Erythroblast (primary cell): Measurements from ENCODE around the gene NEUROD2.

ENCODE experiments used
- GATA1 ChIP-seq: IDR thresholded peaks from 2 replicates; pipeline ENCODE4 v1.6.1; 2011; ENCODE audit warnings: low read depth, mild to moderate bottlenecking, control low read depth, low read length, moderate library complexity
- POLR2A ChIP-seq: IDR thresholded peaks from 2 replicates; pipeline ENCODE4 v1.6.1; 2011; ENCODE audit warnings: mild to moderate bottlenecking, low read length

DNA sequence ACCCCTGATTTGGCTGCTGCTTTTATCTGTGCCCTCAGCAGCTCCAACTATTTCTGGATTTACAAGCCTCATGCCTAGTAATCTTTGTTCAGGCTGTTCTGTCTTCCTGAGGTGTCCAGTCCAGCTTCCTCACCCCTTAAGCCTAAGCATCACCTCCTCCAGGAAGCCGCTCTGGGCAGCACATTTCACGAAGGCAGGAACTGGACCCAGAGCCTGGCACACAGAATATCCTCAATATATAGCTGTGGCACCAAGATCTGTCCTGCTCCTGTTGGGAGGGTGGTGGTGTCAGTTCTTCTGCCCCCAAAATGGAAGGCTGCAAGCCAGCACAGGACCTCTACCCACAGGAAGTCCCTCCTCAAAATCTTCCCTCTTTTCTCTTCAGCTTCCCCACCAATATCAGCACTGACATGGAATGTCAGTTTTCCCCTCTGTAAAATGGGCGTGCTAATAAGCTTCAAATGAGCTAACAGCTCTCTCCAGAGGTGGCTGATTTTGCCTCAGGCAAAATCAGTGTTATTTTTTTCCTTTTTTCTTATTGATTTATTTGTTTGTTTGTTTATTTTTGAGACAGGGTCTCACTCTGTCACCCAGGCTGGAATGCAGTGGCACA is 6.9 kb upstream of the NEUROD2 start:
- TF ChIP-seq POLR2A (no peak), GATA1 (no peak)
